Measurements from ENCODE around the gene ATP7B.
A peak's percentile ranks its signal among the peaks of the same experiment; 100 is the strongest.
"Not testable (repeated sequence)": the region's sequence is repeated elsewhere in the genome, so short reads cannot be mapped to it uniquely, and the experiment has no call there.

ATP7B gene

DNA sequence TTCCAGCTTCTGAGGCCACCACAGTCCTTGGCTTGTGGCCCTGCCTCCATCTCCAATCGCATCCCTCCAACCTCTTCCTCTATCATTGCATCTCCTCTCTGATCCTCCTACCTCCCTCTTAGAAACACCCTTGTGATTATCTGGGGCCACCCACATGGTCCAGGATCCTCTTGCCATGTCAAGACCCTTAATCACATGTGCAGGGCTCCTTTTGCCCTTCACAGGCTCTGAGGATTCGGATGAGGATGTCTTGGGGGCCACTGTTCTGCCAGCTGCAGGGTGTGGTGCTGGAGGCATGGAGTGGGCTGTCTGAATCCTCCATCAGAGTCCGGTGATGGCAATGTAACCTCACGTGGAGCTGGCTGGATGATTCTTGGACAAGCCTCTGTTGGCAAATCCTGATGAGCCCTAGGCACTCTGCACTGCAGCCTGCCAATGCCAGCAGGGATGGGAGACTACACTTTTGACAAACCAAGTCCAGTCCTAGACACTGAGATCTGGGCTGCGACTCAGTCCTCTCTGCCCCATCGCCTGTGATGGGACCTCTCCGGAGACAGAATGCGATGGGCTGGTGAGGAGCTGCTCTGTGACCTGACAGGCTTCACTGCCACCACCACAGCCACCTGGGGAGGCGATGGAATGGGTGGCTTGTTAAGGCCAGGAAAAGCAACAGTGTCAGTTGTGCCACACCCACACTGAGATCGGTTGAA lies 88.3 kb downstream of the ATP7B start:
- DNase-seq (ENCODE audit: low spot score): no peak

DNA sequence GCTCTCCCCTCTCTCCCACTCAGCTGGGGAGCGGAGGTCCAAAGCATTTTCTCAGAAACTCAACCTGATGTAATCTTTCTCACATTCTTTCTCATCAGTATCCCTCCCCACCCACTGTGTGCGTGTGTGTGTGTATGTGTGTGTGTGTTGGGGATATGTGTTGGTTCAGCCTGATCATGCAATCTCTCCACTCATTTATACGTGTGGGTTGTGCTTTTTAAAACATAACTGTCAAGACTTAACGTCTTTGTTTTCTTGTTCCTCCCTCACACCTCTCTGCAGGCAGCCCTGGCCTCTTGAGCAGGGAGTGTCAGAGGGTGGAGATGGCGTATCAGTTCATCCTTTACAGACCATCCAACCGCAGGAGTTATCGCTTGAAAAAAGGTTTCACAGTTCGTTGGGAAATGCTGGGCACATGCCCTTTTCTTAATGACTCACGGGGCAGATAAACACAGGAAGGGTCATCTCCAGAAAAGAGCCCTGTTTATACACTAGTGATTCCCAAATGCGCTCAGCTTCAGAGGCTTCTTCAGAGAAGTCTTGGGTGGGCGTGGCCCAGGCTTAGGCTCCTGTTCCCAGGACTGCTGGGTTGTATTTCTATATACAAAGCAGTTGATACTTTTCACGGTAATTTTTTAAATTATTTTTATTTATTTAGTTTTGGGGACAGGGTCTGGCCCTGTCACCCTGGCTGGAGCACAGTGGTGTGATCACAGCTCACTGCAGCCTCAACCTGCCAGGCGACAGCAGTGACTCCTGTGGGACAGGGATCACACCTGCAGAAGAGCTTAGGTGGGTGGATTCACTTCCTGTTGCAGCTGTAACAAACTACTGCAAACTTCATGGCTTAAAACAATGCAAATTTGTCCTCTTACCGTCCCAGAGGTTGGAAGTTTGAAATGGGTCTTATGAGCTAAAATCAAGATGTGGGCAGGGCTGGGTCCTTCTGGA lies 89.2 kb downstream of the ATP7B start:
- no peak for DNase-seq (ENCODE audit: low spot score)

DNA sequence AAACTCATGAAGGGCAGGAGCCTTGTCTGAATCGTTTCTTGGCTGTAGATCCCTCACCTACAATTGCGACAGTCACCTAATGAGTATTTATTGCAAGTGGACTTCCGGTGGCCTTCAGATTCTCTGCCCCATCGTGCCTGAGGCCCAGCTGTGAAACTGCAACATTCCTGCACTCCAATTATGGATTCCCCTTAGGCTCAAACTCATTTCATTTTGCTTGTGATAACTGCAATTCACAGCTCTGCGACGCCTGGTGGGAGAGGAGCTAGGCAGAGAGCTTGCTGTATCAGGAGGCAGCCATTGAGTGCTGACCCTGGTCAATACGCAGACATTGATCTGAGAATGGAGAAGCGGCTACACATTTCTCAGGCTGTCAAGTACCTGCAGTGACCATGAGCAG lies 90.5 kb downstream of the ATP7B start:
- no peak for DNase-seq (ENCODE audit: low spot score)

DNA sequence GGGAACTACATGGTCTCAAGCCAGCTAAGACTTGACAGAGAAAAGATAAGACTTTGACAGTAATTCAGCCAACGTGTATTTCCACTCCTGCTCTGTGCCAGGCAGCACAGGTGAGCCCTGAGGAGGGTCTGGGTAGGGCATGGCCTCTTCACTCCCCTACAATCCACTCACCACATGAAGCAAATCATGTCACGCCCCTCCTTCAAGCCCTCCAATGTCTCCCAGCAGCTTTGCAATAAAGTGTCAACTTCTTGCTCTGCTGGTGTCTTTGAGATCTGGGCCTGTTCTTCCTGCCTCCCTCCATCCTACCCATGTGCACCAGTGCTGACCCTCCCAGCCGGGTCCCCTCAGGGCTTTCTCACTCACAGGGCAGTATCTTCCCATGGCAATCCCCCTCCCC lies 91.0 kb downstream of the ATP7B start:
- no peak for DNase-seq (ENCODE audit: low spot score)

DNA sequence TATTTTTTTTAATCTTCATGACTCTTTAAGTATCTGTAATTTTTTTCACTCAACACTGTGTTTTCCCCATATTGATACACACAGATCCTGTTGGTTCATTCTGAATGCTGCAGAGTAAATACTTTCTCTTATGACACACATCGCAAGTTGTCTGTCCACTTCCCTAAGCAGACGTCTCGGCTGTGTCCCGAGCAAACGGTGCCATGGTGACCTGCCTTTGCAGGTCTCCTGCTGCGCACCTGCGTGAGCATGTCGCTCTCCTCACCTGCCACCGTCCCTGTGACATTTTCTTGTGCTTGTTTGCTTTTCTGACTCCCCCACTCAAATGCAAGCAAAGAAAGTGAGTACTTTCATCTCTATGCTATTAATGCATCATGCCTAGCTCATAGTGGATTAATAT lies 91.7 kb downstream of the ATP7B start:
- no peak for DNase-seq (ENCODE audit: low spot score)

DNA sequence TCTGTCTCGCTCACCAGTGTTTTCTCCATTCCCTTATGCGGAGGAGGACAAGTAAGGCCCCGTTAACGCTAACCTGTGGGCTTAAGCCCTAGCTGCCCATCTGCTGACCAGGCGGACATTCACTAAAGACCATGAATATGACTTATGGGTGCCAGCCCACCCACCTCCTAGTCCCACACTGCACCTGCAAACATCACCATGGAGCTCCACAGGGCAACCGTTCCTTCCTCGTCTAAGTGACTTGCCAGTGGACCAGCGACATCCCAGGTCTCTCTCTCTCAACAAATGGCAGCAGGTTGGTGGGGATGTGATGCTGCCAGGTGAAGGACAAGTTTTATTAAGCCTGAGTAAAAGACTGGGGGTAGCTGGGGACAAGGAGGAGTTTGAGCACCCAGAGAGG lies 94.3 kb downstream of the ATP7B start:
- no peak for DNase-seq (ENCODE audit: low spot score)

DNA sequence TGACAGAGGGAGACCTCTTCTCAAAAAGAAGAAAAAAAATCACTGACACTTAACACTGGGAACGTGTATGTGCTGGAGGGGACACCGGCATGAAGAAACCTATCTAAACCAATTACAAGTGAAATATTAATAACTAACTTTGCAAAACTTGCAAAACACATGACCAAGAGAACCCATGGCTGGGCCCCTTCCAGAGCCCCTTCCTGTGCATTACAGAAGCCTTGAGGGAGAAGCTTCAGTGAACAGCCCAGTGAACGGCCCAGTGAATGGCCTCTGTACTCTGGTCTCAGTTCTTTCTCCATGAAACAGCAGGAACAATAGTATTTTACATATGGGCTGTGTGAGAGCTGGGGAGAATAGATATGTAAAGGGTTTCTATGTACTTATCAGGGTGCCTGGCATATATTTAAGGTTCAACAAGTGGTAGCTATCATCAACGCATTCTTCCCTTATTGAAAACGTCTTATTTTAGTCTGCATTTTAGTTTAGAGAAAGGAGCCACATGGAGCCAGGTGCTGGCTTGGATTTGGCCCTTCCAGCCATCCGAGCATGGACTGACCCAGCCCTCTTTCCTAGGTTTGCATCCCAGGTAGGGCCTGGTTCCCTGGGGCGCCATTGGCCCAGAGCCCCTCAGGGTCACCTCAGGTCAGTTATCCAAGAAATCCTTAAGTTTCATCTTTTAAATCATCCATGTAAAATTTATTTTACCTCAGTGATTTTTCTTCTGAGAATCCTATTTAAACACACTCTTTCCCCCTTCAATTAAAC lies 95.0 kb downstream of the ATP7B start:
- DNase-seq (ENCODE audit: low spot score): no peak

DNA sequence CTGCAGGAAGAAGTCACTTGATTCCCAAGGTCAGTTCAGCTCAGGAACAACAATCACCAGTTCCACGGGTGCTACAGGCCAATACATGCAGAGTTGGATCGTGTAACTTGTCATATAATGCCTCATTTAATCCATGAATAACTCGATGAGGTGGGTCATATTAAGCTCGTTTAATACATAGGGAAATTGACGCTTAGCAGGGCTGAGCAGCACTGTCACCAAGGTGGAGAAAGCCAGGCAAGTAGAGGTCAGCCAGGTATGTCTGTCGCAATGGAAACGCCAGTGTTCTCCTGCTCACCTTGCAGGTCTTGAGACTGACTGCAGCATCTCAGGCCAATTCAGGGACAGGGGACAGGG lies 97.1 kb downstream of the ATP7B start:
- DNase-seq (ENCODE audit: low spot score): no peak

DNA sequence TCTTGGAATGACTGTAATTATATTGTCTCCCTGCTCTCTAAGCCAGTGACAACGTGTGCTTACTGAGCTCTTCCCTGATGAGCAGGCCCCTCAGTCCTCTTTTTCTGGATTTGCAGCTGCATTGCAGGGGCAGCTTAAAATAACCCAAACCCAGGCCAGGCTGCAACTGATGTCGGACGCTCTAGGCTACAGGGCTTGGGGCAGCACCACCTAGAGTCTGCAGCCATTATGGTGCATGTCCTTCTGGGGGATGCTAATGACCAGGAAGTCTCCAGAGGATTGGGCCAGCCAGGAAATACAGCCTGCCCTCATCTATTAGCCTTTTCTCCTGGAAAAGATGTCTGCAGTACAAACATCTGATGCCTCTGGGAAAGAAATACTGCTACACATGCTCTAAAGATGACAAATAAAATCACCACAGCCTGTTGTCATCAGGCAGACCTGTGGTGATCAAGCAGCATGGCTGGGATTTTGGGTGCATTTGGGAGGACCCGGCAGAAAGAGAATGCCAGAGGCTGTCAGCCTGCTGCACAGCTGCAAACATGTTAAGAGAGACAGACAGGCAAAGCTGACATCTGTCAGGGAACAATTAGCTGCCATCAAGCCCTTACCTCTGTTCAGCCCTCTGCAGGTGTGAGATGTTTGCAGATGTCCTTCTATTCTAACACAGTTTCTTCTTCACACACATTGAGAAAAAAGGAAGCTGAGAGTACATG lies 97.7 kb downstream of the ATP7B start:
- DNase-seq (ENCODE audit: low spot score): no peak

DNA sequence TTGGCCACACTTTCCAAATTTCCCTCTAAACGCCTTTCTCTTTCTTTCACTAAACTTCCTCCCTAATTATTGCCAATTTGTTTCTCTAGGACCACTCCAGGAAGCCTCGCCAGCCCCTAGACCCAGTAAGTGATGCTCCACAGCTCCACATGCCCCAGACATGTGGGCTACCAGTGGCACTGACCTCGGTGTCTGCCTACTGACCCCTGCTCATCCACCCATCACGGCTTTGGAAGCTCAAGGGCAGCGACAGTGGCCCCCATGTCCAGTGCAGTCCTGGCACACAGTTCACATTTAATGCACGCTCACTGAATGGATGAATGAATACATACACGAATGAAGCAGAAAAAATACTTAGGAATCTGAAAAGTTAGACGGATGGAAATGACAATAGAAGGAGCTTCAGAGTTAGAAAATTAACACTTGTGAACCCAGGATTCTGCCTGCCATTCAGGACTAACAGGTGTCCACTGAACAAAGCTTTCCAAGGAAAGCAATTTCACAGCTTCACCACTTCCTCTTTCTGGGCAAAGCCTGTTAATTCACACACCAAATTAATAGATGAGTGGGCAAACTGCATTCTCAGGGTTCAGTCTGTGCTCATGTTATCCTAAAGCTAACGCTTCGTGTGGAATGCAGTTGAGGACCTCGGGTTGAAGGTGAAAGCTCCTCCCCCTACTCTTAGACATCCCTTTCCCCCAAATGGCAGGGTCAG lies 98.6 kb downstream of the ATP7B start:
- no peak for DNase-seq (ENCODE audit: low spot score)

DNA sequence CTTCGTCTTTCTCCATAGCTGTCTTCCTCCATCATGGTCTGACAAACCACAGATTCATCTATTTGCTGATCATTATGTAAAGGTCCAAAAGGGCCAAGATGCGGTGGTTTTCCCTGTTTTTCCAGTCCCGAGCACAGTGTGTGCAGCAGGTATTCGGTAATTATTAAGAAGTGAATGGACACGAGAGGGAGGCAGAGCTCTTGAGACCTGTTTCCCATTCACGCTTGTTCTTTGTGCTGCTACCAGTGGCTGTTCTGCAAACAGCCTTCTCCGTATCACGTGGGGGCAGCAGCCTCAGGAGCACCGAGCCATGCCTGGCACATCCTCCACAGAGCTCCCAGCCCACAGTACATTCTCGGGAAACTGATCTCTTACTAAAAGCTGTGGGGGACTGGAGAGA lies 99.2 kb downstream of the ATP7B start:
- DNase-seq (ENCODE audit: low spot score): peak; percentile 64

DNA sequence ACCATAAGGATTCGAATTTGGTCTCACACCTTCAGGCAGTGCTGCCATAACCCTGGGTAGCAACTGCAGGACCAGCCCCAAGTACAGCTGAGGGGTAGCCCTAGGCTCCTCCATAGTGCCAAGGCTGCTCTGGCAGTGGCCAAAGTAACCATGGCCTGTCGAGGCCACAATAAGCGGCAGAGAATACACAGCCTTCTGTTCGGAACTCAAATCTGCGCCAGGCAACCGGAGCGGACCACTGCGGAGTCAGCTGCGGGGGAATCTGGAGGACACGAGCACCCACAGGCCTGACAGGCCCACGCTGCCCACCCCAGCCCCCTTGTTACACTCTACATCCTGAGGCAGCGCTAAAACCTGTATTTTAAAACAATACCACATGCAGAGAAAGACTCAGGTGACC lies 100.7 kb downstream of the ATP7B start:
- no peak for DNase-seq (ENCODE audit: low spot score)

DNA sequence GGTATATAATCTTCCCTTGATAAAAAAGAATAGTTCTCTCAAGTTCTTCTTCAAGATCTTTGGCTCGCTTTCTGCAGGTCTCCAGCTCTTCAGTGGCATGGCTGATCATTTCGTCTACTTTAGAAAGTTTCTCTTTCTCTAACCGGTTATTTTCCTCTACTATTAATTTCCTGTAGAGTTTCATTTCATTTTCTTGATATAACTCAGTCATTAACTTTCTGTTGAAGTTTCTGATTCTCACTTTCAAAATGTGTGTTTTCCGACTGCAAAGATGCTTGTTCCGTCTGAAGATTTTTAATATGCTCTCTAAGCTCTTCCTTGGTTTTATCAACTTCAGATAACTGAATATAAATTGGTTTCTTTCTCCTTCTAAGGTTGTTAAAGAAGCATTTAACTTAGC lies 102.0 kb downstream of the ATP7B start:
- not testable (repeated sequence) for DNase-seq (ENCODE audit: low spot score)

DNA sequence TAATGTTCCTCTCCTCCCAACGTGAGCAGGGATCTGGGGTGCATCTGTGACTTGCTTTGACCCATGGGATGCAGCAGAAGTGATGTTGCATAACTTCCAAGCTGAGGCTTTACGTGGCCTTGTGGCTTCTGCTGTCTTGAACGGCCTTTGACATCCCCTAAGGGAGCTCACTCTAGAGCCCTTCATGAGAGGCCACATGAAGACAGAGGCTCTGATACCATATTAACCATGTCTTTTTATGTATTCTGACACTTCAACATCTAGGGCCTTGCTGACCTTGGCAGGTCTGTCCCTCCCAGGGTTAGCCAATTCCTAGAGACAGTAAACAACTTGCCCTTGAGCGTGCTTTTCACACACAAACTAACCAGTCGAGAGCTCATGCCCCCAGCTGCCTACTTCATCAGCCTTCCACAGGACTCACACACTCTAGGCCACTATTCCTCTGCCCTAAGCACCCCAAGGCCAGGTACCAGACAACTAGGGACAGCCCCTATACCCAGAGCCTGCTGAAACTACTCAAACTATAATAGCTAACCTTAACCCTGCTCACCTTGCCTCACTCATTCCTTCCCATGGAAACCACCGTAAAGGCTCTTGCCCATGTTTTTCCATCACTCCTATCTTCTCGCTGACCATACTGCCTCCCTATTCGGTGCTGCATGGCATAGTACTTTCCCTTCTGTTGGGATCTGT lies 104.1 kb downstream of the ATP7B start:
- DNase-seq (ENCODE audit: low spot score): no peak

DNA sequence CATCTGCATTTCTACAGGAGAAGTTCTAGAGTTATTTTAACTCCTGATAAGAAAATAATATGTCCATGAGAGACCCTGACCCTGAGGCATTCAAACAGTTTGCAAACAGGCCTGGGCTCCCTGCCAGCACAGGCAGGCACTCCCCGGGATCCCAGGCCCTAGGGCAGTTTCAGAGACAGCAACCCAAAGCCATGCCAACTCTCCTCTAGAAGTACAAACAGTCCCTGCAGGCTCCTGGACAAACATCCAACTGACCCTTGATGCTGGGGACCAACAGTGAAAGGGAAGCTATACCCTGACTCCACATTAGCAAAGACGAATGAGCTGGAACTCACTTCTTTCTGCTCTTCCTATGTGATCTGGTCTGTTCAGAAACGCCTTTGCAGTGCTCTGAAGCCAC lies 104.7 kb downstream of the ATP7B start:
- DNase-seq (ENCODE audit: low spot score): no peak

DNA sequence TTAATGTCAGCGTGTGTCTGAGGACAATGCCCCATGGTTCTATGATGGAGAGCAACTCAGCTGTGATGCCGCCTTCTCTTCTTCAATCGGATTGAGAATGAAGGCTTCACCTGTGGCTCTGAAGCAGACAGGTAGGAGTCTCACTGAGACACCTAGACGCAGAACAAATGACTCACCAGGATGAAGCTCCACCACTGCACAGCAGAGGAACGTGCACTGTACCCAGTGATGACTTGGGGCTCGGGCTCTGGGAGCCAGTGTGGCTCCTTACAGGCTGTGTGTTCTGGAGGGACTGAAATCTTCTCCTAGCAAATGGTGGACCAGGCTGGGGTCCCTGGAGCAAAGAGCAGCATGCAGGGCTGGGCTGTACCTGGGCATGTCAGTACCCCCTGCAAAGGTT lies 105.5 kb downstream of the ATP7B start:
- DNase-seq (ENCODE audit: low spot score): peak; percentile 9

DNA sequence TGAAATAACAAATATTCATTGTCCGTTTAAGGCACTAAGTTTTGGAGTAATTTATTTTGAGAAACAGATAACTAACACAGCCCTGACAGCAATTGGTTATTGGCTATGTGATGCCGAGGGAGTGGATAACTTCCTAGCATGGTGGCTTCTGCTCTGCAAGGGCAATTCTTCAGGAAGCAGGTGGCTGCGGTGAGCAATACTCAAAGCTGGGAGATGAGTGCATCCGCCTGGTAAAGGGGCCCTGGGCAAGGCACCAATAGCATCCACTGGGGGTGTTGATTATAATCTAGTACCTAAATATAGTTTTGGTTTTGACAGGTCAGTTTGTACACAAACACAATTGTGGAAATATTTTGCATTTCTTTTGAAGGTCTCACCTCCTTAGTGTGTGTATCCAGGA lies 108.5 kb downstream of the ATP7B start:
- no peak for DNase-seq (ENCODE audit: low spot score)

DNA sequence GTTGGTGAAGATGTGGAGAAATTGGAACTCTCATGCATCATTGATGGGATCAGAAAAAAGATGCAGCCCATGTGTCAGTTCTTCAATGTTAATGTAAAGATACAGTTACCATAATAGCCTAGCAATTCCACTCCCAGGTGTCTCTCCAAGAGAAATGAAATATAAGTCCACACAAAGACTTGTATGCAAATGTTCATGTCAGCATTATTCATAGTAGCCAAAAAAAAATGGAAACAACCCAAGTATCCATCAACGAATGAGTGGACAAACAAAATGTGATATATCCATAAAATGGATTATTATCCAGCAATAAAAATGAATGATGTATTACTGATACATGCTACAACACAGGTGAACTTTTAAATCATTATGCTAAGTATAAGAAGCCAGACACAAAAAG lies 110.8 kb downstream of the ATP7B start:
- no peak for DNase-seq (ENCODE audit: low spot score)

DNA sequence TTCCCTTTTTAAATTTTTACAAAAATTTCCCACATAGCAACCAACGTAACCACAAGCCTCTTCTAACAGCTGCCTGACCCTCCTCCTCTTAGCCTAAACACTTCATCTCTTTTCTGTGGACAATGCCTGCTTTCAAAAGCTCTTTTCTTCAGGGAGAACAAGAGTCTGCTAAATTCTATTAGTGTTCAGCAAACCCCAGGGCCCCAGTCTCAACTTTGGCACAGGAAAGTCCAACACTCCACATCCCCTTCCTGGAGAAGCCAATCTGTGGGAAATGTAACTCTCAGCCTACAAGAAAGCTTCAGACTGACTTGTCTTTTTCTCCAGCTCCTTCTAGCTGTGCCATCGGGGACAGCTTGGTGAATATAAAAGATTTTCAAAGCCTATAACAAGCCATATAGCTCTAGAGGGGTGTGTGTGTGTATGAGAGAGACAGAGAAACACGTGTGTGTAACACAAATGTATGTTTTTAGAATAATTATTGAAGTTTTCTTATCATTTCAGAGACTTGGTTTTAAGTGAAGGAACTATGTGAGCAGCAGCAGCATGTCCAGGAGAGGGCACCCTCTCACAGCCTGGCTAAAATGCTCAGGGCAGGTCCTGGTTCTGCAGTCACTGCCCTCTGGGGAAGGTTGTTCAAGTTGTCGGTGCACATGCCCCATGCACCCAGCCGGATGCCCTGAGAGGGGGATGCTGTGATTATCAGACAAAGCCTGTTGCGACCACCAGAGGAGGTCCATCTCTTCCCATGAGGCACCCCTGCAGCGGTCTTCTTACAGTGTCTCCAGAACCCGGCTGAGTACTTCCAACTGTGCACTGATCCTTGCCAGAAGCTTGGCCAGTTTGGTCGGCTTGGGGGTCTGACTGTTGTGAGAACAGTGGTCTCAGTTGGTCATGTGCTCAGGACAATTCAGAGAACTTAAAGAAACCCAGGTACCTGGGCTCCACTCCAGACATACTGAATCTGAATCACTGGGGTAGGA lies 115.1 kb downstream of the ATP7B start:
- peak; percentile 58 for DNase-seq (ENCODE audit: low spot score)

DNA sequence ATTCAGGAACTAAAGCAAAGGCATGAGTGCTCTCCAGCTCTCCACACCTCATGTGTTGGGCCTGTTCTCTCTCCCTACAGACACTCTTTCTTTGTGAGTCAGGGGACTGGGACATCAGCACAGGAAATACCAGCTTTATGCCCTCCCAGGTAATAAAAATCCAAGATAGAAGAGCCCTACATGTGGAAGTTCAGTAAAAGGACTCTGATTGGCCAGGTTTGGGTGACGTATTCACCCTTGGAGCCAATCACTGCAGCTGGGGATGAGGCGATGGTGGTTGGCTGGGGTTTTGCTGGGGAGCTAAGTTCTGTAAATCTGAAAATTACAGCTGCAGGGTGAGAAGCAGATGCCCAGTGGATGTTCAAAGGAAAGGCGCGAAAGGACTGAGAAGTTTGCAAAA lies 117.0 kb downstream of the ATP7B start:
- peak; percentile 33 for DNase-seq (ENCODE audit: low spot score)

Data from kidney tubule cell (primary cell).